Measurements from ENCODE around the gene COL7A1.

GRCh38 chr3:48596676-48597407 lies 1.7 kb upstream of the COL7A1 start:
- TF ChIP-seq CTCF (IDR thresholded peaks at IDR 0.05) (no peak), POLR2A (IDR thresholded peaks at IDR 0.05) (no peak)

Measured in tibial nerve (tissue), 3 donors.